K562 (cell line): ENCODE results near the gene BRD3. TPM values are rescaled to one million over a fixed set of nuclear protein-coding genes. Genes with fewer than 3 reads are reported as not detected.

Experiments used
- BCLAF1 ChIP-seq, 2 experiments: fragments of 450-650 bp in 1 of 2; IDR thresholded peaks; 2 replicates each; pipeline ENCODE4 v1.6.1; 2011 to 2017; ENCODE audit warnings: low read depth in 2 of 2, antibody characterized with exemption in 1 of 2, borderline replicate concordance in 1 of 2, low read length in 1 of 2, mild to moderate bottlenecking in 1 of 2, mixed read lengths in 1 of 2; ENCODE audit not compliant: control insufficient read depth in 1 of 2
- BMI1 ChIP-seq: fragments of 150-350 bp; IDR thresholded peaks from 2 replicates; pipeline ENCODE4 v1.6.1; 2014; ENCODE audit warnings: low read length
- EP400 ChIP-seq: fragments of 450-650 bp; IDR thresholded peaks from 2 replicates; pipeline ENCODE4 v1.6.1; 2017; ENCODE audit warnings: antibody characterized with exemption, mild to moderate bottlenecking, moderate library complexity
- HMG20B ChIP-seq: fragments of 250-450 bp; sonication (Bioruptor Pico); IDR thresholded peaks from 2 replicates; pipeline ENCODE4 v1.5.0; 2021; ENCODE audit warnings: mild to moderate bottlenecking
- HNRNPL ChIP-seq: fragments of 200-400 bp; formaldehyde crosslinking; IDR thresholded peaks from 2 replicates; pipeline ENCODE4 v1.6.1; 2017; ENCODE audit warnings: low read depth, mild to moderate bottlenecking, low read length
- ILK ChIP-seq: fragments of 450-650 bp; IDR thresholded peaks from 2 replicates; pipeline ENCODE4 v1.6.1; 2016; ENCODE audit warnings: missing genetic modification characterization, low read depth, mild to moderate bottlenecking, missing compliant biosample characterization, moderate library complexity, borderline replicate concordance
- MBD1 ChIP-seq: fragments of 250-450 bp; sonication (Bioruptor Pico); IDR thresholded peaks from 2 replicates; pipeline ENCODE4 v1.8.0; 2022; ENCODE audit warnings: inconsistent platforms
- MCM2 ChIP-seq: fragments of 450-650 bp; IDR thresholded peaks from 2 replicates; pipeline ENCODE4 v1.6.1; 2017; ENCODE audit warnings: low read depth, mild to moderate bottlenecking
- NCOA1 ChIP-seq: fragments of 450-650 bp; IDR thresholded peaks from 2 replicates; pipeline ENCODE4 v1.6.1; 2016; ENCODE audit warnings: low read depth
- SRF ChIP-seq, 2 experiments: fragments of 250-450, 450-650 bp in 1 of 2; sonication (Bioruptor Pico) in 1 of 2; sonication (generic) in 1 of 2; formaldehyde crosslinking; IDR thresholded peaks; 2 replicates each; pipeline versions ENCODE4 v1.5.0 to v1.5.1; 2020 to 2022; ENCODE audit warnings: mild to moderate bottlenecking in 1 of 2, missing genetic modification reagents in 1 of 2
- THRA ChIP-seq: fragments of 450-650 bp; IDR thresholded peaks from 2 replicates; pipeline ENCODE4 v1.6.1; 2017; ENCODE audit warnings: mild to moderate bottlenecking, moderate library complexity
- UBTF ChIP-seq, 2 experiments: IDR thresholded peaks; 2 replicates each; pipeline ENCODE4 v1.6.1; 2012; ENCODE audit warnings: improper control_type of control experiment in 2 of 2, low read depth in 2 of 2, low read length in 2 of 2, borderline replicate concordance in 1 of 2
- XRCC5 ChIP-seq: fragments of 200-400 bp; formaldehyde crosslinking; IDR thresholded peaks from 2 replicates; pipeline ENCODE4 v1.6.1; 2017; ENCODE audit warnings: low read depth, mild to moderate bottlenecking, low read length
- ZBTB43 ChIP-seq: sonication (generic); formaldehyde crosslinking; IDR thresholded peaks from 2 replicates; pipeline ENCODE4 v1.8.0; 2023; ENCODE audit warnings: mild to moderate bottlenecking, missing genetic modification reagents
- ZKSCAN8 ChIP-seq: fragments of 200-800 bp; sonication (Bioruptor generic); IDR thresholded peaks from 2 replicates; pipeline ENCODE4 v1.6.1; 2016; ENCODE audit warnings: missing genetic modification characterization, missing compliant biosample characterization
- ZNF76 ChIP-seq: fragments of 250-450 bp; sonication (Bioruptor Pico); IDR thresholded peaks from 2 replicates; pipeline ENCODE4 v1.4.0; 2020; ENCODE audit warnings: mild to moderate bottlenecking, moderate library complexity, borderline replicate concordance
- ZNF785 ChIP-seq: fragments of 250-450 bp; sonication (Bioruptor Pico); IDR thresholded peaks from 2 replicates; pipeline ENCODE4 v1.4.0; 2020; ENCODE audit warnings: mild to moderate bottlenecking
- polyA plus RNA-seq, 8 experiments: library from polyadenylated mRNA; depleted of rRNA in 4 of 8; stranded (reverse) in 5 of 8; unstranded in 3 of 8; fragments of >200 nt; fragmentation: Nextera tagmentation in 2 of 8; fragmentation: Illumina TruSeq in 1 of 8; extraction: Ambion mirVana in 2 of 8; extraction: Trizol in 1 of 8; gene quantifications; 2 replicates each; pipeline versions ENCODE4 v1.2.1 to v1.2.3, GENCODE V29; 2011 to 2014; ENCODE audit warnings: inconsistent platforms in 1 of 8, missing spikeins in 1 of 8
- total RNA-seq, 7 experiments: library from RNA; depleted of rRNA in 6 of 7; stranded (reverse); fragments of >200 nt in 6 of 7; fragmentation: Illumina TruSeq in 2 of 7; extraction: Trizol in 2 of 7; gene quantifications; 2 replicates each; pipeline versions ENCODE4 v1.2.1 to v1.2.3, GENCODE V29; 2011 to 2021; ENCODE audit warnings: low replicate concordance in 1 of 7

Gene BRD3
- total and polyA plus RNA-seq, 9 of the 15 experiments (the other 6 are each of a cell fraction or from before 2014, with no cell fraction given), result 0.82 to 37.1 (median 4.2) TPM

GRCh38 chr9:133992780-133993634, 74.8 kb downstream of the BRD3 start (continued):
- TF ChIP-seq ILK, result no peak
- TF ChIP-seq NCOA1, result no peak
- TF ChIP-seq ZNF785 (CRISPR knock-in tag), result no peak
- no peak for TF ChIP-seq BMI1
- no peak for TF ChIP-seq ZNF76 (CRISPR knock-in tag)
- TF ChIP-seq ZKSCAN8, result no peak
- TF ChIP-seq XRCC5, result no peak
- peak; percentile 73 for TF ChIP-seq HNRNPL
- no peak for TF ChIP-seq ZBTB43
- TF ChIP-seq MBD1 (CRISPR knock-in tag), result no peak
- peak; percentile 52; the same call in 1 of the 2 replicates for TF ChIP-seq EP400
- TF ChIP-seq HMG20B (CRISPR knock-in tag), result no peak
- TF ChIP-seq THRA, result no peak
- TF ChIP-seq BCLAF1 (IDR thresholded peaks at IDR 0.05; ENCODE audit: borderline replicate concordance in 1 of 2, control insufficient read depth in 1 of 2, low read depth in 2 of 2, low read length in 1 of 2), result no peak
- TF ChIP-seq MCM2, result no peak
- TF ChIP-seq SRF (CRISPR knock-in tag; IDR thresholded peaks at IDR 0.05), result no peak
- TF ChIP-seq UBTF (IDR thresholded peaks at IDR 0.05; ENCODE audit: borderline replicate concordance in 1 of 2, low read depth in 2 of 2, low read length in 2 of 2), result no peak
